ENCODE results near the gene LHFPL2. TPM values are rescaled to one million over a fixed set of nuclear protein-coding genes. Genes with fewer than 3 reads are reported as not detected.

LHFPL2 gene
- total and polyA plus RNA-seq, 2 experiments from 2014 or later: 10.6 to 50.8 TPM

DNA sequence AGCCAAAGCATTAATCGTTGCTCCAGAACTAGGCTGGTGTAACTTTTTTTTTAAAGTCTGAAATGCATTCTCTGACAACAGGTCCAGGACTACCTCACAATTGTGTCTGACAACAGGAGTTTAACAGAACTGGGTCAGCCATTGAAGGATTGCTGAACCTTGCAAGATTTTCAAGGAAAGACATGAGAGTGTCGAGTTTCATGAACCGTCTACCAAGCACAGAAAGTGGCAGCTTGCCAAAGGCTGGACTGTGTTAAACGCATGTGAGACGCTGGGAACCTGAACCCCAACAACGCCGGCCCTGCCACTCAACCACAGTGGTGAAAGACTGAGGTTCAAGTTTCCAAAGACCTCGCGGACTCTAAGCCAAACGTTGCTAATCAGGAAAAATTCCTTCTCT lies 79.1 kb downstream of the LHFPL2 start (continued):
- TF ChIP-seq, protein P1, sequence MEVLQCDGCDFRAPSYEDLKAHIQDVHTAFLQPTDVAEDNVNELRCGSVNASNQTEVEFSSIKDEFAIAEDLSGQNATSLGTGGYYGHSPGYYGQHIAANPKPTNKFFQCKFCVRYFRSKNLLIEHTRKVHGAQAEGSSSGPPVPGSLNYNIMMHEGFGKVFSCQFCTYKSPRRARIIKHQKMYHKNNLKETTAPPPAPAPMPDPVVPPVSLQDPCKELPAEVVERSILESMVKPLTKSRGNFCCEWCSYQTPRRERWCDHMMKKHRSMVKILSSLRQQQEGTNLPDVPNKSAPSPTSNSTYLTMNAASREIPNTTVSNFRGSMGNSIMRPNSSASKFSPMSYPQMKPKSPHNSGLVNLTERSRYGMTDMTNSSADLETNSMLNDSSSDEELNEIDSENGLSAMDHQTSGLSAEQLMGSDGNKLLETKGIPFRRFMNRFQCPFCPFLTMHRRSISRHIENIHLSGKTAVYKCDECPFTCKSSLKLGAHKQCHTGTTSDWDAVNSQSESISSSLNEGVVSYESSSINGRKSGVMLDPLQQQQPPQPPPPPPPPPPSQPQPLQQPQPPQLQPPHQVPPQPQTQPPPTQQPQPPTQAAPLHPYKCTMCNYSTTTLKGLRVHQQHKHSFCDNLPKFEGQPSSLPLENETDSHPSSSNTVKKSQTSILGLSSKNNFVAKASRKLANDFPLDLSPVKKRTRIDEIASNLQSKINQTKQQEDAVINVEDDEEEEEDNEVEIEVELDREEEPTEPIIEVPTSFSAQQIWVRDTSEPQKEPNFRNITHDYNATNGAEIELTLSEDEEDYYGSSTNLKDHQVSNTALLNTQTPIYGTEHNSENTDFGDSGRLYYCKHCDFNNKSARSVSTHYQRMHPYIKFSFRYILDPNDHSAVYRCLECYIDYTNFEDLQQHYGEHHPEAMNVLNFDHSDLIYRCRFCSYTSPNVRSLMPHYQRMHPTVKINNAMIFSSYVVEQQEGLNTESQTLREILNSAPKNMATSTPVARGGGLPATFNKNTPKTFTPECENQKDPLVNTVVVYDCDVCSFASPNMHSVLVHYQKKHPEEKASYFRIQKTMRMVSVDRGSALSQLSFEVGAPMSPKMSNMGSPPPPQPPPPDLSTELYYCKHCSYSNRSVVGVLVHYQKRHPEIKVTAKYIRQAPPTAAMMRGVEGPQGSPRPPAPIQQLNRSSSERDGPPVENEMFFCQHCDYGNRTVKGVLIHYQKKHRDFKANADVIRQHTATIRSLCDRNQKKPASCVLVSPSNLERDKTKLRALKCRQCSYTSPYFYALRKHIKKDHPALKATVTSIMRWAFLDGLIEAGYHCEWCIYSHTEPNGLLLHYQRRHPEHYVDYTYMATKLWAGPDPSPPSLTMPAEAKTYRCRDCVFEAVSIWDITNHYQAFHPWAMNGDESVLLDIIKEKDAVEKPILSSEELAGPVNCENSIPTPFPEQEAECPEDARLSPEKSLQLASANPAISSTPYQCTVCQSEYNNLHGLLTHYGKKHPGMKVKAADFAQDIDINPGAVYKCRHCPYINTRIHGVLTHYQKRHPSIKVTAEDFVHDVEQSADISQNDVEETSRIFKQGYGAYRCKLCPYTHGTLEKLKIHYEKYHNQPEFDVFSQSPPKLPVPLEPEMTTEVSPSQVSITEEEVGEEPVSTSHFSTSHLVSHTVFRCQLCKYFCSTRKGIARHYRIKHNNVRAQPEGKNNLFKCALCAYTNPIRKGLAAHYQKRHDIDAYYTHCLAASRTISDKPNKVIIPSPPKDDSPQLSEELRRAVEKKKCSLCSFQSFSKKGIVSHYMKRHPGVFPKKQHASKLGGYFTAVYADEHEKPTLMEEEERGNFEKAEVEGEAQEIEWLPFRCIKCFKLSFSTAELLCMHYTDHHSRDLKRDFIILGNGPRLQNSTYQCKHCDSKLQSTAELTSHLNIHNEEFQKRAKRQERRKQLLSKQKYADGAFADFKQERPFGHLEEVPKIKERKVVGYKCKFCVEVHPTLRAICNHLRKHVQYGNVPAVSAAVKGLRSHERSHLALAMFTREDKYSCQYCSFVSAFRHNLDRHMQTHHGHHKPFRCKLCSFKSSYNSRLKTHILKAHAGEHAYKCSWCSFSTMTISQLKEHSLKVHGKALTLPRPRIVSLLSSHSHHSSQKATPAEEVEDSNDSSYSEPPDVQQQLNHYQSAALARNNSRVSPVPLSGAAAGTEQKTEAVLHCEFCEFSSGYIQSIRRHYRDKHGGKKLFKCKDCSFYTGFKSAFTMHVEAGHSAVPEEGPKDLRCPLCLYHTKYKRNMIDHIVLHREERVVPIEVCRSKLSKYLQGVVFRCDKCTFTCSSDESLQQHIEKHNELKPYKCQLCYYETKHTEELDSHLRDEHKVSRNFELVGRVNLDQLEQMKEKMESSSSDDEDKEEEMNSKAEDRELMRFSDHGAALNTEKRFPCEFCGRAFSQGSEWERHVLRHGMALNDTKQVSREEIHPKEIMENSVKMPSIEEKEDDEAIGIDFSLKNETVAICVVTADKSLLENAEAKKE (CRISPR knock-in tag; IDR thresholded peaks at IDR 0.05): no peak
- no peak for TF ChIP-seq EZH2phosphoT487 (IDR thresholded peaks at IDR 0.05; ENCODE audit: unreplicated experiment)
- TF ChIP-seq, protein P2, sequence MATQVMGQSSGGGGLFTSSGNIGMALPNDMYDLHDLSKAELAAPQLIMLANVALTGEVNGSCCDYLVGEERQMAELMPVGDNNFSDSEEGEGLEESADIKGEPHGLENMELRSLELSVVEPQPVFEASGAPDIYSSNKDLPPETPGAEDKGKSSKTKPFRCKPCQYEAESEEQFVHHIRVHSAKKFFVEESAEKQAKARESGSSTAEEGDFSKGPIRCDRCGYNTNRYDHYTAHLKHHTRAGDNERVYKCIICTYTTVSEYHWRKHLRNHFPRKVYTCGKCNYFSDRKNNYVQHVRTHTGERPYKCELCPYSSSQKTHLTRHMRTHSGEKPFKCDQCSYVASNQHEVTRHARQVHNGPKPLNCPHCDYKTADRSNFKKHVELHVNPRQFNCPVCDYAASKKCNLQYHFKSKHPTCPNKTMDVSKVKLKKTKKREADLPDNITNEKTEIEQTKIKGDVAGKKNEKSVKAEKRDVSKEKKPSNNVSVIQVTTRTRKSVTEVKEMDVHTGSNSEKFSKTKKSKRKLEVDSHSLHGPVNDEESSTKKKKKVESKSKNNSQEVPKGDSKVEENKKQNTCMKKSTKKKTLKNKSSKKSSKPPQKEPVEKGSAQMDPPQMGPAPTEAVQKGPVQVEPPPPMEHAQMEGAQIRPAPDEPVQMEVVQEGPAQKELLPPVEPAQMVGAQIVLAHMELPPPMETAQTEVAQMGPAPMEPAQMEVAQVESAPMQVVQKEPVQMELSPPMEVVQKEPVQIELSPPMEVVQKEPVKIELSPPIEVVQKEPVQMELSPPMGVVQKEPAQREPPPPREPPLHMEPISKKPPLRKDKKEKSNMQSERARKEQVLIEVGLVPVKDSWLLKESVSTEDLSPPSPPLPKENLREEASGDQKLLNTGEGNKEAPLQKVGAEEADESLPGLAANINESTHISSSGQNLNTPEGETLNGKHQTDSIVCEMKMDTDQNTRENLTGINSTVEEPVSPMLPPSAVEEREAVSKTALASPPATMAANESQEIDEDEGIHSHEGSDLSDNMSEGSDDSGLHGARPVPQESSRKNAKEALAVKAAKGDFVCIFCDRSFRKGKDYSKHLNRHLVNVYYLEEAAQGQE (IDR thresholded peaks at IDR 0.05; ENCODE audit: unreplicated experiment): no peak

DNA sequence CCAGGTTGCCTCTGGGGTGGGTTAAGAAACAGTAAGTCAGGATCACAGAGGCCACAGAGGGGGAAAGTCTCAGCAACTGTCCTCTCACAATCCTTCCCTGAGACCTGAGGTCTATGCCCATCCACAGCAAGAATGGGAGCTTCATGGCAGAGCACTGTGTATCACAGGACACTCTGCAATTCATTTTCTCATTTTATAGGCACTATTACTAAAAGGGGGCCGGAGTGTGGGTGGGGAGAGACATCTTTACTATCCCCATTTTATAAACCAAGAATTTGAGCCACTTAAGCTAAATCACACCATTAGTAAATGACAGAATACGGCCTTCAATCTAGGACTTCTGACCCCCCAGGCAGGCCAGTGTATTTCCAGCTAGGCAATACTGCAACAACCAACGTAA lies 79.9 kb downstream of the LHFPL2 start:
- peak overlapping the region; percentile 24; the same call in 1 of the 2 replicates for H3K27ac ChIP-seq (ENCODE audit: low read depth)
- H3K27me3 ChIP-seq (ENCODE audit: insufficient read depth): no peaks in the 10 kb centered on the region
- no peak overlapping the region for H3K4me3 ChIP-seq
- Mint-ChIP-seq H3K27me3 (ENCODE audit: insufficient read depth, low read depth, poor library complexity) (peaks cover 7% of the 10 kb centered on the region), H3K9me3 (no peaks in the 10 kb centered on the region), H3K36me3 (ENCODE audit: low read depth) (peaks cover 10% of the 10 kb centered on the region; the same call in 1 of the 3 replicates), H3K4me1 (peaks cover 41% of the 10 kb centered on the region), H3K4me3 (no peak overlapping the region), H3K27ac (peak overlapping the region; percentile 73)
- H3K4me1 ChIP-seq (ENCODE audit: insufficient read depth): peaks cover 26% of the 10 kb centered on the region
- DNase-seq (ENCODE audit: low spot score): no peak
- H3K4me2 ChIP-seq: peak overlapping the region; percentile 37; the same call in 1 of the 2 replicates
- no peak overlapping the region for H2AFZ ChIP-seq
- peak; percentile 27; the same call in 2 of the 3 replicates for ATAC-seq
- H3F3A ChIP-seq (replicated peaks; ENCODE audit: low read depth): no peaks in the 10 kb centered on the region
- H3K79me2 ChIP-seq (replicated peaks; ENCODE audit: insufficient read depth): peaks cover 84% of the 10 kb centered on the region
- TF ChIP-seq, protein P3, sequence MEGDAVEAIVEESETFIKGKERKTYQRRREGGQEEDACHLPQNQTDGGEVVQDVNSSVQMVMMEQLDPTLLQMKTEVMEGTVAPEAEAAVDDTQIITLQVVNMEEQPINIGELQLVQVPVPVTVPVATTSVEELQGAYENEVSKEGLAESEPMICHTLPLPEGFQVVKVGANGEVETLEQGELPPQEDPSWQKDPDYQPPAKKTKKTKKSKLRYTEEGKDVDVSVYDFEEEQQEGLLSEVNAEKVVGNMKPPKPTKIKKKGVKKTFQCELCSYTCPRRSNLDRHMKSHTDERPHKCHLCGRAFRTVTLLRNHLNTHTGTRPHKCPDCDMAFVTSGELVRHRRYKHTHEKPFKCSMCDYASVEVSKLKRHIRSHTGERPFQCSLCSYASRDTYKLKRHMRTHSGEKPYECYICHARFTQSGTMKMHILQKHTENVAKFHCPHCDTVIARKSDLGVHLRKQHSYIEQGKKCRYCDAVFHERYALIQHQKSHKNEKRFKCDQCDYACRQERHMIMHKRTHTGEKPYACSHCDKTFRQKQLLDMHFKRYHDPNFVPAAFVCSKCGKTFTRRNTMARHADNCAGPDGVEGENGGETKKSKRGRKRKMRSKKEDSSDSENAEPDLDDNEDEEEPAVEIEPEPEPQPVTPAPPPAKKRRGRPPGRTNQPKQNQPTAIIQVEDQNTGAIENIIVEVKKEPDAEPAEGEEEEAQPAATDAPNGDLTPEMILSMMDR (conservative IDR thresholded peaks at IDR 0.05; ENCODE audit: low read depth in 2 of 2): no peak
- no peak for TF ChIP-seq JUNB (IDR thresholded peaks at IDR 0.05; ENCODE audit: unreplicated experiment)
- no peak for TF ChIP-seq CREB1 (CRISPR knock-in tag; IDR thresholded peaks at IDR 0.05; ENCODE audit: low read depth)
- TF ChIP-seq NANOG (IDR thresholded peaks at IDR 0.05; ENCODE audit: borderline replicate concordance): no peak
- TF ChIP-seq, protein P4, sequence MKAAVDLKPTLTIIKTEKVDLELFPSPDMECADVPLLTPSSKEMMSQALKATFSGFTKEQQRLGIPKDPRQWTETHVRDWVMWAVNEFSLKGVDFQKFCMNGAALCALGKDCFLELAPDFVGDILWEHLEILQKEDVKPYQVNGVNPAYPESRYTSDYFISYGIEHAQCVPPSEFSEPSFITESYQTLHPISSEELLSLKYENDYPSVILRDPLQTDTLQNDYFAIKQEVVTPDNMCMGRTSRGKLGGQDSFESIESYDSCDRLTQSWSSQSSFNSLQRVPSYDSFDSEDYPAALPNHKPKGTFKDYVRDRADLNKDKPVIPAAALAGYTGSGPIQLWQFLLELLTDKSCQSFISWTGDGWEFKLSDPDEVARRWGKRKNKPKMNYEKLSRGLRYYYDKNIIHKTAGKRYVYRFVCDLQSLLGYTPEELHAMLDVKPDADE (IDR thresholded peaks at IDR 0.05): no peak
- TF ChIP-seq ZNF114 (CRISPR knock-in tag; IDR thresholded peaks at IDR 0.05): no peak
- no peak for TF ChIP-seq EZH2 (IDR thresholded peaks at IDR 0.05; ENCODE audit: low read depth, unreplicated experiment)
- no peak for TF ChIP-seq ZNF331 (CRISPR knock-in tag; IDR thresholded peaks at IDR 0.05; ENCODE audit: low read depth)
- H3K36me3 ChIP-seq (ENCODE audit: insufficient read depth): no peaks in the 10 kb centered on the region
- peaks cover 9% of the 10 kb centered on the region for H4K20me1 ChIP-seq (replicated peaks; ENCODE audit: insufficient read depth)
- H3K9me2 ChIP-seq (ENCODE audit: insufficient read depth): no peaks in the 10 kb centered on the region
